ENCODE measurements around the gene APOA4. TPM values are rescaled to one million over a fixed set of nuclear protein-coding genes. Genes with fewer than 3 reads are reported as not detected.

The APOA4 gene
- total RNA-seq, 4 donors from 2014 or later, result 0.34 to 3.9 (median 2.3) TPM; not detected in 1

- 99% methylated on average over 5 of the region's 5 CpGs for WGBS
- Histone ChIP-seq H3K9me3 (no peaks in the 10 kb centered on the region), H3K4me1 (peaks cover 24% of the 10 kb centered on the region), H3K4me3 (no peak overlapping the region), H3K36me3 (peaks cover 46% of the 10 kb centered on the region), H3K27me3 (no peaks in the 10 kb centered on the region), H3K27ac (no peak overlapping the region)
- DNase-seq (ENCODE audit: low spot score in 2 of 2), result no peak
- no peak for TF ChIP-seq POLR2A (IDR thresholded peaks at IDR 0.05)
- TF ChIP-seq POLR2AphosphoS5 (IDR thresholded peaks at IDR 0.05), result no peak
- TF ChIP-seq CTCF (IDR thresholded peaks at IDR 0.05), result no peak
- TF ChIP-seq EP300 (IDR thresholded peaks at IDR 0.05), result no peak
These were observed 33.3 kb upstream of the APOA4 start for GRCh38 chr11:116856423-116856822.

GRCh38 chr11:116855413-116855812 is 32.3 kb upstream of the APOA4 start:
- no peak overlapping the region for H3K27ac ChIP-seq
- 68% methylated on average over 7 of the region's 7 CpGs for WGBS
- TF ChIP-seq POLR2A (IDR thresholded peaks at IDR 0.05) (no peak), POLR2AphosphoS5 (IDR thresholded peaks at IDR 0.05) (no peak), CTCF (IDR thresholded peaks at IDR 0.05) (no peak), EP300 (IDR thresholded peaks at IDR 0.05) (no peak)

GRCh38 chr11:116853461-116854073 is 30.5 kb upstream of the APOA4 start:
- no peak overlapping the region for H3K4me3 ChIP-seq
- H3K4me1 ChIP-seq, result peaks cover 24% of the 10 kb centered on the region
- no peaks in the 10 kb centered on the region for H3K27me3 ChIP-seq
- no peaks in the 10 kb centered on the region for H3K9me3 ChIP-seq
- peaks cover 30% of the 10 kb centered on the region for H3K36me3 ChIP-seq
- WGBS, result 74% methylated on average over 6 of the region's 6 CpGs
- DNase-seq (ENCODE audit: low spot score in 2 of 2), result no peak
- no peak for TF ChIP-seq CTCF (IDR thresholded peaks at IDR 0.05)
- TF ChIP-seq EP300 (IDR thresholded peaks at IDR 0.05), result no peak
- no peak for TF ChIP-seq POLR2AphosphoS5 (IDR thresholded peaks at IDR 0.05)
- no peak for TF ChIP-seq POLR2A (IDR thresholded peaks at IDR 0.05)
- peak overlapping the region; percentile 12 for H3K27ac ChIP-seq

More at GRCh38 chr11:116855413-116855812, 32.3 kb upstream of the APOA4 start:
- peaks cover 24% of the 10 kb centered on the region for H3K4me1 ChIP-seq
- H3K9me3 ChIP-seq, result no peaks in the 10 kb centered on the region
- peaks cover 36% of the 10 kb centered on the region for H3K36me3 ChIP-seq
- H3K4me3 ChIP-seq, result no peak overlapping the region
- no peak for DNase-seq (ENCODE audit: low spot score in 2 of 2)
- H3K27me3 ChIP-seq, result no peaks in the 10 kb centered on the region

- no peak for DNase-seq (ENCODE audit: low spot score in 2 of 2)
- 52% methylated on average over 5 of the region's 5 CpGs for WGBS
These were observed 29.3 kb upstream of the APOA4 start for GRCh38 chr11:116852261-116853031.

More at GRCh38 chr11:116852261-116853031, 29.3 kb upstream of the APOA4 start:
- Histone ChIP-seq H3K36me3 (peaks cover 28% of the 10 kb centered on the region), H3K4me1 (peaks cover 24% of the 10 kb centered on the region), H3K4me3 (no peak overlapping the region), H3K27ac (peak overlapping the region; percentile 36), H3K27me3 (no peaks in the 10 kb centered on the region), H3K9me3 (no peaks in the 10 kb centered on the region)
- TF ChIP-seq CTCF (IDR thresholded peaks at IDR 0.05) (no peak), EP300 (IDR thresholded peaks at IDR 0.05) (no peak), POLR2AphosphoS5 (IDR thresholded peaks at IDR 0.05) (no peak), POLR2A (IDR thresholded peaks at IDR 0.05) (no peak)

All from suprapubic skin (tissue), 4 donors.